Activated naive CD8-positive, alpha-beta T cell treated with anti-CD3 and anti-CD28 coated beads, Interleukin-2, amount 50 U/mL, for 24 hours (primary cell): Measurements from ENCODE around the gene EGFR.

Source experiments
- ATAC-seq: fragments of 150-1000 bp; cut with Tn5 transposase; one replicate; pipeline ENCODE4 v1.10.0; 2021
- DNase-seq: peaks from one replicate; pipeline ENCODE4 v3.0.0; 2021
- H3K27ac Mint-ChIP-seq: one replicate; pipeline ENCODE4 v1.8.0; 2021; ENCODE audit warnings: mild to moderate bottlenecking, mixed read lengths
- H3K27me3 Mint-ChIP-seq: one replicate; pipeline ENCODE4 v1.8.0; 2021; ENCODE audit warnings: mixed read lengths
- H3K36me3 Mint-ChIP-seq: one replicate; pipeline ENCODE4 v1.8.0; 2021; ENCODE audit warnings: low read depth, mixed read lengths
- H3K4me1 Mint-ChIP-seq: one replicate; pipeline ENCODE4 v1.8.0; 2021; ENCODE audit warnings: mixed read lengths
- H3K4me3 Mint-ChIP-seq: one replicate; pipeline ENCODE4 v1.8.0; 2021; ENCODE audit warnings: mild to moderate bottlenecking, moderate library complexity, mixed read lengths
- H3K9me3 Mint-ChIP-seq: one replicate; pipeline ENCODE4 v1.8.0; 2021; ENCODE audit warnings: mixed read lengths

EGFR gene

GRCh38 chr7:55113760-55114540 is 95.1 kb downstream of the EGFR start:
- Mint-ChIP-seq H3K9me3 (no peaks in the 10 kb centered on the region), H3K4me3 (no peak overlapping the region), H3K4me1 (no peaks in the 10 kb centered on the region), H3K27me3 (peaks cover 2% of the 10 kb centered on the region), H3K36me3 (no peaks in the 10 kb centered on the region), H3K27ac (no peak overlapping the region)
- no peak for ATAC-seq
- DNase-seq = no peak

GRCh38 chr7:55117286-55117685 is 98.5 kb downstream of the EGFR start:
- Mint-ChIP-seq H3K27ac (no peak overlapping the region), H3K36me3 (no peaks in the 10 kb centered on the region), H3K4me1 (no peaks in the 10 kb centered on the region), H3K4me3 (no peak overlapping the region), H3K27me3 (no peaks in the 10 kb centered on the region), H3K9me3 (no peaks in the 10 kb centered on the region)
- DNase-seq = no peak
- ATAC-seq = no peak

GRCh38 chr7:55118426-55118825 is 99.6 kb downstream of the EGFR start:
- H3K27ac Mint-ChIP-seq = no peak overlapping the region
- no peaks in the 10 kb centered on the region for H3K9me3 Mint-ChIP-seq
- DNase-seq (no peak), ATAC-seq (no peak)
- H3K4me1 Mint-ChIP-seq = no peaks in the 10 kb centered on the region
- peaks cover 3% of the 10 kb centered on the region for H3K27me3 Mint-ChIP-seq
- H3K4me3 Mint-ChIP-seq = no peak overlapping the region
- no peaks in the 10 kb centered on the region for H3K36me3 Mint-ChIP-seq

- peaks cover 6% of the 10 kb centered on the region for H3K27me3 Mint-ChIP-seq
- H3K9me3 Mint-ChIP-seq = no peaks in the 10 kb centered on the region
- ATAC-seq (no peak), DNase-seq (no peak)
- no peaks in the 10 kb centered on the region for H3K4me1 Mint-ChIP-seq
- no peaks in the 10 kb centered on the region for H3K36me3 Mint-ChIP-seq
- no peak overlapping the region for H3K4me3 Mint-ChIP-seq
- no peak overlapping the region for H3K27ac Mint-ChIP-seq
Measured at GRCh38 chr7:55119571-55119970, 100.8 kb downstream of the EGFR start.

- no peak overlapping the region for H3K27ac Mint-ChIP-seq
- no peak overlapping the region for H3K4me3 Mint-ChIP-seq
- ATAC-seq = no peak
- no peaks in the 10 kb centered on the region for H3K36me3 Mint-ChIP-seq
- peaks cover 10% of the 10 kb centered on the region for H3K27me3 Mint-ChIP-seq
- H3K4me1 Mint-ChIP-seq = no peaks in the 10 kb centered on the region
- H3K9me3 Mint-ChIP-seq = no peaks in the 10 kb centered on the region
- no peak for DNase-seq
Measured at GRCh38 chr7:55120074-55120473, 101.3 kb downstream of the EGFR start.

- H3K9me3 Mint-ChIP-seq = no peaks in the 10 kb centered on the region
- no peak for DNase-seq
- no peak overlapping the region for H3K4me3 Mint-ChIP-seq
- no peaks in the 10 kb centered on the region for H3K36me3 Mint-ChIP-seq
- no peak for ATAC-seq
- H3K4me1 Mint-ChIP-seq = no peaks in the 10 kb centered on the region
- H3K27me3 Mint-ChIP-seq = peaks cover 14% of the 10 kb centered on the region
- H3K27ac Mint-ChIP-seq = no peak overlapping the region
Measured at GRCh38 chr7:55120501-55121198, 101.8 kb downstream of the EGFR start.

- Mint-ChIP-seq H3K4me3 (no peak overlapping the region), H3K4me1 (no peaks in the 10 kb centered on the region), H3K9me3 (no peaks in the 10 kb centered on the region), H3K36me3 (no peaks in the 10 kb centered on the region), H3K27ac (no peak overlapping the region), H3K27me3 (peaks cover 19% of the 10 kb centered on the region)
- DNase-seq (no peak), ATAC-seq (no peak)
Measured at GRCh38 chr7:55121249-55121648, 102.4 kb downstream of the EGFR start.

GRCh38 chr7:55122263-55122662 is 103.4 kb downstream of the EGFR start:
- no peak overlapping the region for H3K27ac Mint-ChIP-seq
- DNase-seq (no peak), ATAC-seq (no peak)
- H3K4me1 Mint-ChIP-seq = no peaks in the 10 kb centered on the region
- no peaks in the 10 kb centered on the region for H3K36me3 Mint-ChIP-seq
- no peaks in the 10 kb centered on the region for H3K9me3 Mint-ChIP-seq
- H3K4me3 Mint-ChIP-seq = no peak overlapping the region
- peaks cover 20% of the 10 kb centered on the region for H3K27me3 Mint-ChIP-seq

GRCh38 chr7:55124989-55125875 is 106.4 kb downstream of the EGFR start:
- Mint-ChIP-seq H3K27ac (no peak overlapping the region), H3K4me3 (no peak overlapping the region), H3K4me1 (no peaks in the 10 kb centered on the region), H3K27me3 (peaks cover 23% of the 10 kb centered on the region), H3K36me3 (no peaks in the 10 kb centered on the region), H3K9me3 (no peaks in the 10 kb centered on the region)
- DNase-seq (no peak), ATAC-seq (no peak)

- Mint-ChIP-seq H3K9me3 (no peaks in the 10 kb centered on the region), H3K36me3 (no peaks in the 10 kb centered on the region), H3K27ac (no peak overlapping the region), H3K4me1 (no peaks in the 10 kb centered on the region), H3K4me3 (no peak overlapping the region), H3K27me3 (peaks cover 23% of the 10 kb centered on the region)
- ATAC-seq (no peak), DNase-seq (no peak)
Measured at GRCh38 chr7:55127135-55127551, 108.3 kb downstream of the EGFR start.

GRCh38 chr7:55127622-55128081 is 108.8 kb downstream of the EGFR start:
- H3K9me3 Mint-ChIP-seq = no peaks in the 10 kb centered on the region
- no peak for DNase-seq
- H3K4me3 Mint-ChIP-seq = no peak overlapping the region
- no peak for ATAC-seq
- no peaks in the 10 kb centered on the region for H3K36me3 Mint-ChIP-seq
- peaks cover 3% of the 10 kb centered on the region for H3K4me1 Mint-ChIP-seq
- no peak overlapping the region for H3K27ac Mint-ChIP-seq
- H3K27me3 Mint-ChIP-seq = peaks cover 22% of the 10 kb centered on the region

GRCh38 chr7:55128693-55129394 is 110.0 kb downstream of the EGFR start:
- Mint-ChIP-seq H3K27me3 (peaks cover 26% of the 10 kb centered on the region), H3K4me3 (no peak overlapping the region), H3K36me3 (no peaks in the 10 kb centered on the region), H3K4me1 (peaks cover 10% of the 10 kb centered on the region), H3K27ac (no peak overlapping the region), H3K9me3 (no peaks in the 10 kb centered on the region)
- no peak for DNase-seq
- ATAC-seq = no peak

- no peaks in the 10 kb centered on the region for H3K36me3 Mint-ChIP-seq
- H3K27ac Mint-ChIP-seq = no peak overlapping the region
- H3K9me3 Mint-ChIP-seq = no peaks in the 10 kb centered on the region
- ATAC-seq (no peak), DNase-seq (no peak)
- H3K4me1 Mint-ChIP-seq = peaks cover 10% of the 10 kb centered on the region
- H3K4me3 Mint-ChIP-seq = no peak overlapping the region
- peaks cover 26% of the 10 kb centered on the region for H3K27me3 Mint-ChIP-seq
Measured at GRCh38 chr7:55129541-55130394, 111.0 kb downstream of the EGFR start.
